SK-N-SH (cell line): Measurements from ENCODE around the gene DLL1. TPM values are rescaled to one million over a fixed set of nuclear protein-coding genes. Genes with fewer than 3 reads are reported as not detected.

Experiments used
- CTCF ChIA-PET: fragments of 300-600, 350-600 bp; formaldehyde crosslinking; extraction: SDS; loops from one replicate; lab custom pipeline; 2021; lab: Yijun Ruan, JAX
- POLR2A ChIA-PET: fragments of 350-600 bp; sonication (Branson Sonifier 250); formaldehyde crosslinking; extraction: SDS; loops from one replicate; lab custom pipeline; 2020; ENCODE audit warnings: antibody characterized with exemption, inconsistent platforms; lab: Yijun Ruan, JAX
- DNase-seq: peaks from one replicate; pipeline ENCODE4 v3.0.0; 2012
- H2AFZ ChIP-seq: fragments of 200-600 bp; sonication (generic); 2 replicates; pipeline ENCODE4 v1.8.1; 2016; ENCODE audit warnings: antibody characterized with exemption, mild to moderate bottlenecking, low read depth
- H3F3A ChIP-seq: fragments of 200-600 bp; sonication (generic); replicated peaks from 2 replicates; pipeline ENCODE3; 2016; ENCODE audit warnings: antibody characterized with exemption, mild to moderate bottlenecking; ENCODE audit not compliant: insufficient read depth
- H3K27ac ChIP-seq, 2 experiments: fragments of 200-500 bp in 1 of 2; fragments of 200-600 bp in 1 of 2; sonication (Bioruptor generic) in 1 of 2; sonication (generic), shearing (Covaris generic) in 1 of 2; 2 replicates each; pipeline versions ENCODE4 v1.5.1 to v1.6.1; 2014 to 2016; ENCODE audit warnings: low read depth in 2 of 2, inconsistent platforms in 1 of 2, low read length in 1 of 2, mild to moderate bottlenecking in 1 of 2, mixed read lengths in 1 of 2
- H3K27me3 ChIP-seq: fragments of 200-600 bp; sonication (generic), shearing (Covaris generic); 2 replicates; pipeline ENCODE4 v1.6.1; 2016; ENCODE audit warnings: mixed run types; ENCODE audit not compliant: insufficient read depth
- H3K36me3 ChIP-seq, 2 experiments: fragments of 200-500 bp in 1 of 2; fragments of 200-600 bp in 1 of 2; sonication (Bioruptor generic) in 1 of 2; sonication (generic) in 1 of 2; replicated peaks in 1 of 2; 2 replicates each; pipeline versions ENCODE3 to v1.5.1; 2014 to 2016; ENCODE audit warnings: low read length in 1 of 2, mild to moderate bottlenecking in 1 of 2; ENCODE audit not compliant: insufficient read depth in 2 of 2, control insufficient read depth in 1 of 2
- H3K4me1 ChIP-seq, 2 experiments: fragments of 200-500 bp in 1 of 2; fragments of 200-600 bp in 1 of 2; sonication (Bioruptor generic) in 1 of 2; sonication (generic), shearing (Covaris generic) in 1 of 2; 2 replicates each; pipeline versions ENCODE4 v1.5.1 to v1.6.1; 2014 to 2016; ENCODE audit warnings: low read depth in 1 of 2, low read length in 1 of 2, mixed run types in 1 of 2; ENCODE audit not compliant: insufficient read depth in 2 of 2, control insufficient read depth in 1 of 2
- H3K4me2 ChIP-seq: fragments of 200-600 bp; sonication (generic), shearing (Covaris generic); 2 replicates; pipeline ENCODE4 v1.6.1; 2017; ENCODE audit warnings: mixed run types
- H3K4me3 ChIP-seq, 2 experiments: fragments of 200-500 bp in 1 of 2; fragments of 200-600 bp in 1 of 2; sonication (Bioruptor generic) in 1 of 2; sonication (generic), shearing (Covaris generic) in 1 of 2; 2 replicates each; pipeline versions ENCODE4 v1.5.1 to v1.8.1; 2014 to 2016; ENCODE audit warnings: low read depth in 2 of 2, inconsistent platforms in 1 of 2, low read length in 1 of 2, mild to moderate bottlenecking in 1 of 2, mixed read lengths in 1 of 2, moderate library complexity in 1 of 2
- H3K79me2 ChIP-seq: fragments of 200-600 bp; sonication (generic); 2 replicates; pipeline ENCODE4 v1.8.1; 2017; ENCODE audit warnings: mild to moderate bottlenecking; ENCODE audit not compliant: insufficient read depth
- H3K9ac ChIP-seq: fragments of 200-600 bp; sonication (generic); 2 replicates; pipeline ENCODE4 v1.6.1; 2017; ENCODE audit warnings: mixed run types
- H3K9me2 ChIP-seq: fragments of 200-600 bp; sonication (generic); 2 replicates; pipeline ENCODE4 v1.6.1; 2017; ENCODE audit warnings: mixed run types
- H3K9me3 ChIP-seq: fragments of 200-600 bp; sonication (generic); 2 replicates; pipeline ENCODE4 v1.6.1; 2017; ENCODE audit warnings: mixed run types, mild to moderate bottlenecking, moderate library complexity
- H4K20me1 ChIP-seq: fragments of 200-600 bp; sonication (generic); 2 replicates; pipeline ENCODE4 v1.6.1; 2017; ENCODE audit warnings: mild to moderate bottlenecking, mixed run types; ENCODE audit not compliant: insufficient read depth
- EZH2phosphoT487 ChIP-seq: fragments of 200-600 bp; sonication (generic); IDR thresholded peaks from 2 replicates; pipeline ENCODE4 v1.6.1; 2017; ENCODE audit warnings: low read depth, mixed run types, mild to moderate bottlenecking, antibody characterized with exemption, moderate library complexity, borderline replicate concordance
- FOSL2 ChIP-seq: IDR thresholded peaks from 2 replicates; pipeline ENCODE4 v1.4.0; 2012; ENCODE audit warnings: low read depth, mild to moderate bottlenecking, moderate library complexity, borderline replicate concordance
- FOXJ3 ChIP-seq: sonication (generic); formaldehyde crosslinking; IDR thresholded peaks from 2 replicates; pipeline ENCODE4 v1.5.1; 2020; ENCODE audit warnings: mild to moderate bottlenecking, missing genetic modification reagents
- FOXM1 ChIP-seq: IDR thresholded peaks from 2 replicates; pipeline ENCODE4 v1.4.0; 2012; ENCODE audit warnings: low read depth, mild to moderate bottlenecking
- GABPA ChIP-seq: IDR thresholded peaks from 2 replicates; pipeline ENCODE4 v1.4.0; 2012; ENCODE audit warnings: low read depth, mild to moderate bottlenecking
- NFIC ChIP-seq: IDR thresholded peaks from 2 replicates; pipeline ENCODE4 v1.4.0; 2012; ENCODE audit warnings: borderline replicate concordance
- RAD21 ChIP-seq: IDR thresholded peaks from 2 replicates; pipeline ENCODE4 v1.6.1; 2012; ENCODE audit warnings: mild to moderate bottlenecking, low read length
- SIN3A ChIP-seq: IDR thresholded peaks from 2 replicates; pipeline ENCODE4 v1.6.1; 2012; ENCODE audit warnings: low read depth, mild to moderate bottlenecking, low read length, moderate library complexity, borderline replicate concordance
- TCF12 ChIP-seq: IDR thresholded peaks from 2 replicates; pipeline ENCODE4 v1.4.0; 2012
- YY1 ChIP-seq: IDR thresholded peaks from 2 replicates; pipeline ENCODE4 v1.4.0; 2012; ENCODE audit warnings: low read depth, mild to moderate bottlenecking
- WGBS: methylation state at CpG from one replicate; pipeline ENCODE4 v1.1.6; 2017; ENCODE audit warnings: low lambda C conversion rate; 5-methylcytosine and 5-hydroxymethylcytosine counted together
- polyA plus RNA-seq, 3 experiments: library from polyadenylated mRNA; depleted of rRNA; stranded (reverse); fragments of >200 nt; gene quantifications; 2 replicates each; pipeline ENCODE4 v1.2.3, GENCODE V29; 2012
- TF ChIP-seq, protein P1 (sequence below): fragments of 150-350 bp; IDR thresholded peaks from 2 replicates; pipeline ENCODE4 v1.6.1; 2016; ENCODE audit warnings: mild to moderate bottlenecking, low read depth, low read length
- TF ChIP-seq, protein P2 (sequence below): fragments of 200-600 bp; sonication (generic); IDR thresholded peaks from 2 replicates; pipeline ENCODE4 v1.6.1; 2017; ENCODE audit warnings: antibody characterized with exemption, mild to moderate bottlenecking, moderate library complexity
- TF ChIP-seq, protein P3 (sequence below): IDR thresholded peaks from 2 replicates; pipeline ENCODE4 v1.4.0; 2012; ENCODE audit warnings: low read depth

DLL1 gene
- polyA plus RNA-seq, 1 of the 3 experiments (the other 2 are of a cell fraction), result 0.25 TPM

DNA sequence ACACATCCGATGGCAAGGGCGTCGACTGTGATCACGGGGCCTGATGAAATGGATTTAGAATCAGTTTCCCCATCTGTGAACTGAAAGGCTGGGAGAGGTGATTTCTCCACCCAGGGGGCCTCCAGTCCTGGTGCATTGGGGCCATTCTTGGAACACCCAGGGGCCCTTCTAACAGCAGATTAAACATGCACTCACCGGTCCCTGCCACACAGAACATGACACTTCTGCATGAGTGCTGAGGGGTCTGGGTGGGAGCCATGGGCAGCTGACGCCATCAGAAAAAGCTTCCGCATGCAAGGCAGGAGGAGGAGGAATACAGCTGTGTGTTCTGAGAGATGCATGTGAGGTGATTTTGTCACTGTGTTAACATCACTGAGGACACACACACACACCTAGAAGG is 26.8 kb downstream of the DLL1 start:
- ChIA-PET POLR2A (no interaction called here), CTCF (interaction anchor here (0.6 kb wide), 1 partner anchor 113 kb away, joined by 4 read pairs; no protein-coding TSS in a partner anchor)
- H3K4me1 ChIP-seq, result no peaks in the 10 kb centered on the region; a peak in 1 of 4 replicates
- no peak overlapping the region for H3K4me3 ChIP-seq
- no peak overlapping the region for H2AFZ ChIP-seq
- H3K79me2 ChIP-seq, result no peaks in the 10 kb centered on the region
- TF ChIP-seq EZH2phosphoT487 (no peak), GABPA (no peak), NFIC (no peak), FOXJ3 (CRISPR knock-in tag) (no peak), RAD21 (no peak), FOSL2 (no peak), SIN3A (no peak), YY1 (no peak), FOXM1 (no peak), TCF12 (no peak)
- TF ChIP-seq, protein P1, sequence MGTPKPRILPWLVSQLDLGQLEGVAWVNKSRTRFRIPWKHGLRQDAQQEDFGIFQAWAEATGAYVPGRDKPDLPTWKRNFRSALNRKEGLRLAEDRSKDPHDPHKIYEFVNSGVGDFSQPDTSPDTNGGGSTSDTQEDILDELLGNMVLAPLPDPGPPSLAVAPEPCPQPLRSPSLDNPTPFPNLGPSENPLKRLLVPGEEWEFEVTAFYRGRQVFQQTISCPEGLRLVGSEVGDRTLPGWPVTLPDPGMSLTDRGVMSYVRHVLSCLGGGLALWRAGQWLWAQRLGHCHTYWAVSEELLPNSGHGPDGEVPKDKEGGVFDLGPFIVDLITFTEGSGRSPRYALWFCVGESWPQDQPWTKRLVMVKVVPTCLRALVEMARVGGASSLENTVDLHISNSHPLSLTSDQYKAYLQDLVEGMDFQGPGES, result no peak
- TF ChIP-seq, protein P2, sequence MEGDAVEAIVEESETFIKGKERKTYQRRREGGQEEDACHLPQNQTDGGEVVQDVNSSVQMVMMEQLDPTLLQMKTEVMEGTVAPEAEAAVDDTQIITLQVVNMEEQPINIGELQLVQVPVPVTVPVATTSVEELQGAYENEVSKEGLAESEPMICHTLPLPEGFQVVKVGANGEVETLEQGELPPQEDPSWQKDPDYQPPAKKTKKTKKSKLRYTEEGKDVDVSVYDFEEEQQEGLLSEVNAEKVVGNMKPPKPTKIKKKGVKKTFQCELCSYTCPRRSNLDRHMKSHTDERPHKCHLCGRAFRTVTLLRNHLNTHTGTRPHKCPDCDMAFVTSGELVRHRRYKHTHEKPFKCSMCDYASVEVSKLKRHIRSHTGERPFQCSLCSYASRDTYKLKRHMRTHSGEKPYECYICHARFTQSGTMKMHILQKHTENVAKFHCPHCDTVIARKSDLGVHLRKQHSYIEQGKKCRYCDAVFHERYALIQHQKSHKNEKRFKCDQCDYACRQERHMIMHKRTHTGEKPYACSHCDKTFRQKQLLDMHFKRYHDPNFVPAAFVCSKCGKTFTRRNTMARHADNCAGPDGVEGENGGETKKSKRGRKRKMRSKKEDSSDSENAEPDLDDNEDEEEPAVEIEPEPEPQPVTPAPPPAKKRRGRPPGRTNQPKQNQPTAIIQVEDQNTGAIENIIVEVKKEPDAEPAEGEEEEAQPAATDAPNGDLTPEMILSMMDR, result no peak
- no peak for DNase-seq
- no peaks in the 10 kb centered on the region for H3K9me2 ChIP-seq
- no peaks in the 10 kb centered on the region for H3K27me3 ChIP-seq
- H3K4me2 ChIP-seq, result no peak overlapping the region
- no peaks in the 10 kb centered on the region for H3F3A ChIP-seq
- WGBS, result 68% methylated on average over 4 of the region's 7 CpGs
- H3K9me3 ChIP-seq, result no peaks in the 10 kb centered on the region
- no peaks in the 10 kb centered on the region for H3K36me3 ChIP-seq
- 0 out of 2 replicates have a peak, but pooled peaks cover 3% of the 10 kb centered on the region for H4K20me1 ChIP-seq
- H3K27ac ChIP-seq, result no peak overlapping the region
- H3K9ac ChIP-seq, result no peak overlapping the region

DNA sequence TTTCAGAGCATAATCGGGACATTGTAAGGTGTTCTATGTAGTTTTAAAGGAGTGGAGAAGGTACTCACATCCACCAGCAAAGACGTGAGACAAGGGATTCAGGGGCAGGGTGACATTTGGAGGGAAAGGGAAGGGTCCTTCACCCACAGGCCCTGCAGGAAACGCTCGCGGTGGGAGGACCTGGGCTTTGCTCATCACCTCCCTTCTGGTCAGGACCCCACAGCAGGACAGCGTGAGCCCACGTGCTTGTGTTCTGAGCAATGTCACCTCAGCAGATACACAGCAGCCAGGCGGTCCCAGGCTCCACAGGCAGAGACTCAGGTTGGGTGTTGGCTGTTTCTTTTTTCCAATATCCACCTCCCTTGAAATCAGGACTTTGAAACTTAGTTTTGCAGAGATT is 27.5 kb downstream of the DLL1 start:
- Histone ChIP-seq H3F3A (no peaks in the 10 kb centered on the region), H2AFZ (no peak overlapping the region), H3K9me2 (no peaks in the 10 kb centered on the region), H3K27ac (no peak overlapping the region), H4K20me1 (0 out of 2 replicates have a peak, but pooled peaks cover 3% of the 10 kb centered on the region), H3K79me2 (no peaks in the 10 kb centered on the region), H3K9ac (no peak overlapping the region), H3K4me2 (no peak overlapping the region), H3K36me3 (no peaks in the 10 kb centered on the region), H3K9me3 (no peaks in the 10 kb centered on the region), H3K4me3 (no peak overlapping the region), H3K4me1 (no peaks in the 10 kb centered on the region; a peak in 1 of 4 replicates), H3K27me3 (no peaks in the 10 kb centered on the region)
- WGBS, result 49% methylated on average over 4 of the region's 8 CpGs
- POLR2A ChIA-PET, result no interaction called here
- TF ChIP-seq GABPA, result no peak
- no peak for TF ChIP-seq TCF12
- TF ChIP-seq, protein P3, sequence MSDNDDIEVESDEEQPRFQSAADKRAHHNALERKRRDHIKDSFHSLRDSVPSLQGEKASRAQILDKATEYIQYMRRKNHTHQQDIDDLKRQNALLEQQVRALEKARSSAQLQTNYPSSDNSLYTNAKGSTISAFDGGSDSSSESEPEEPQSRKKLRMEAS, result no peak
- no peak for DNase-seq
- CTCF ChIA-PET, result no interaction called here
